HCT116 (cell line): ENCODE measurements around the gene MARS1.

Source experiments
- ATF3 ChIP-seq: IDR thresholded peaks from 2 replicates; pipeline ENCODE4 v1.6.1; 2012
- CEBPB ChIP-seq: IDR thresholded peaks from 2 replicates; pipeline ENCODE4 v1.6.1; 2012; ENCODE audit warnings: low read depth
- CTCF ChIP-seq, 3 experiments: fragments of 200-600 bp in 1 of 3; sonication (generic) in 1 of 3; IDR thresholded peaks in 2 of 3; conservative IDR thresholded peaks in 1 of 3; 2 replicates each; pipeline ENCODE4 v1.5.1; 2012 to 2017; ENCODE audit warnings: low read depth in 2 of 3, low read length in 2 of 3, antibody characterized with exemption in 1 of 3, borderline replicate concordance in 1 of 3, control low read depth in 1 of 3, mild to moderate bottlenecking in 1 of 3, mixed read lengths in 1 of 3, mixed run types in 1 of 3, moderate library complexity in 1 of 3; ENCODE audit not compliant: insufficient read depth in 1 of 3
- EZH2 ChIP-seq: fragments of 200-600 bp; sonication (generic); IDR thresholded peaks from 2 replicates; pipeline ENCODE4 v1.6.1; 2017; ENCODE audit warnings: antibody characterized with exemption, mixed run types
- MAX ChIP-seq: IDR thresholded peaks from 2 replicates; pipeline ENCODE4 v1.6.1; 2012
- POLR2A ChIP-seq: IDR thresholded peaks from 2 replicates; pipeline ENCODE4 v1.7.0; 2011; ENCODE audit warnings: borderline replicate concordance; ENCODE audit not compliant: insufficient read depth, insufficient read length; ENCODE audit errors: extremely low read depth
- POLR2AphosphoS5 ChIP-seq: IDR thresholded peaks from 2 replicates; pipeline ENCODE4 v1.6.1; 2011; ENCODE audit warnings: mild to moderate bottlenecking, low read depth, low read length, moderate library complexity
- REST ChIP-seq: IDR thresholded peaks from 2 replicates; pipeline ENCODE4 v1.6.1; 2012; ENCODE audit warnings: low read depth
- SP1 ChIP-seq: IDR thresholded peaks from 2 replicates; pipeline ENCODE4 v1.6.1; 2012; ENCODE audit warnings: low read depth
- ZBTB33 ChIP-seq: IDR thresholded peaks from 2 replicates; pipeline ENCODE4 v1.6.1; 2011; ENCODE audit warnings: mild to moderate bottlenecking, low read length, moderate library complexity; ENCODE audit not compliant: insufficient replicate concordance; ENCODE audit errors: extremely low read depth
- ZNF274 ChIP-seq: fragments of 200-500 bp; sonication (Bioruptor generic); IDR thresholded peaks from 2 replicates; pipeline ENCODE4 v1.6.1; 2014; ENCODE audit warnings: mild to moderate bottlenecking, low read depth, low read length, inconsistent platforms

GRCh38 chr12:57547288-57548012, 59.6 kb downstream of the MARS1 start:
- no peak for TF ChIP-seq REST
- TF ChIP-seq CTCF (IDR thresholded peaks at IDR 0.05 in 2 of 3, conservative IDR thresholded peaks at IDR 0.05 in 1 of 3; ENCODE audit: borderline replicate concordance in 1 of 3, insufficient read depth in 1 of 3, low read depth in 2 of 3, low read length in 2 of 3), result no peak
- peak; percentile 2 for TF ChIP-seq POLR2A
- TF ChIP-seq CEBPB, result no peak
- no peak for TF ChIP-seq ZBTB33
- TF ChIP-seq ATF3, result no peak
- TF ChIP-seq EZH2, result no peak
- TF ChIP-seq SP1, result no peak; the same call in 1 of the 2 replicates
- TF ChIP-seq POLR2AphosphoS5, result no peak
- TF ChIP-seq MAX, result peak; percentile 13; the same call in 1 of the 2 replicates
- TF ChIP-seq ZNF274, result no peak
